ENCODE measurements around the gene TSC2.
"Not testable (repeated sequence)": the region's sequence is repeated elsewhere in the genome, so short reads cannot be mapped to it uniquely, and the experiment has no call there.

- TF ChIP-seq, protein P1, sequence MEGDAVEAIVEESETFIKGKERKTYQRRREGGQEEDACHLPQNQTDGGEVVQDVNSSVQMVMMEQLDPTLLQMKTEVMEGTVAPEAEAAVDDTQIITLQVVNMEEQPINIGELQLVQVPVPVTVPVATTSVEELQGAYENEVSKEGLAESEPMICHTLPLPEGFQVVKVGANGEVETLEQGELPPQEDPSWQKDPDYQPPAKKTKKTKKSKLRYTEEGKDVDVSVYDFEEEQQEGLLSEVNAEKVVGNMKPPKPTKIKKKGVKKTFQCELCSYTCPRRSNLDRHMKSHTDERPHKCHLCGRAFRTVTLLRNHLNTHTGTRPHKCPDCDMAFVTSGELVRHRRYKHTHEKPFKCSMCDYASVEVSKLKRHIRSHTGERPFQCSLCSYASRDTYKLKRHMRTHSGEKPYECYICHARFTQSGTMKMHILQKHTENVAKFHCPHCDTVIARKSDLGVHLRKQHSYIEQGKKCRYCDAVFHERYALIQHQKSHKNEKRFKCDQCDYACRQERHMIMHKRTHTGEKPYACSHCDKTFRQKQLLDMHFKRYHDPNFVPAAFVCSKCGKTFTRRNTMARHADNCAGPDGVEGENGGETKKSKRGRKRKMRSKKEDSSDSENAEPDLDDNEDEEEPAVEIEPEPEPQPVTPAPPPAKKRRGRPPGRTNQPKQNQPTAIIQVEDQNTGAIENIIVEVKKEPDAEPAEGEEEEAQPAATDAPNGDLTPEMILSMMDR (conservative IDR thresholded peaks at IDR 0.05 in 1 of 2, IDR thresholded peaks at IDR 0.05 in 1 of 2; ENCODE audit: low read depth in 1 of 2, low read length in 2 of 2) = not testable (repeated sequence)
- TF ChIP-seq EZH2 (IDR thresholded peaks at IDR 0.05; ENCODE audit: low read length, missing control alignments) = not testable (repeated sequence)
These were observed 88.1 kb downstream of the TSC2 start, which contains the start of gene PKD1 for GRCh38 chr16:2135770-2136490.
